Endometrium (tissue), 2 donors: ENCODE data around the gene KRTAP2-2.
"Not testable (repeated sequence)": the region's sequence is repeated elsewhere in the genome, so short reads cannot be mapped to it uniquely, and the experiment has no call there.

Experiments
- FAIRE-seq: peaks from 2 replicates; lab custom pipeline; 2012; peaks lifted over from hg19 to GRCh38; lab: Jason Lieb, UNC
- donor health status: control.
- donor health status: control.

The KRTAP2-2 gene, protein sequence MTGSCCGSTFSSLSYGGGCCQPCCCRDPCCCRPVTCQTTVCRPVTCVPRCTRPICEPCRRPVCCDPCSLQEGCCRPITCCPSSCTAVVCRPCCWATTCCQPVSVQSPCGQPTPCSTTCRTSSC

DNA sequence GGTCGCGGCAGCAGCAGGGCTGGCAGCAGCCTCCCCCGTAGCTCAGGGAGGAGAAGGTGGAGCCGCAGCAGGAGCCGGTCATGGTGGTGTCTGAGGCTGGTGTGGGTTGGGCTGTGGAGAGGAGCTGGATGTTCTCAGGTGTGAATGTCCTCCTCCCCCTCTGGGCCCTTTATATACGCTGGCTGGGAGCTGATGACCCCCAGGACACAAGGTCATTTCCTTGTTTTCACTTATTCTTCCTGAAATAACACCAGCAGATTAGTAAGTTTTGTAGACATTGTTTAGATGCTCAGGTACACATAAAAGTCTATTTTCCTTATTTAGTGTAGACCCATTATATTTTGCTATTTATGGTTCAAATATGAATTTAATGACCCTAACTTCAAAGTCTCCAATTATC lies at the start of gene KRTAP2-2:
Gene KRTAP2-2 (minus strand): TSS at position 101 of the 400 bp plus-strand sequence. CDS start 19 bp downstream, at position 82.
- FAIRE-seq: not testable (repeated sequence)

GRCh38 chr17:41104386-41105038 lies 49.5 kb upstream of the KRTAP2-2 start:
- FAIRE-seq: peak; percentile 45

- FAIRE-seq: no peak
Observed at GRCh38 chr17:41103896-41104295, 48.9 kb upstream of the KRTAP2-2 start.

DNA sequence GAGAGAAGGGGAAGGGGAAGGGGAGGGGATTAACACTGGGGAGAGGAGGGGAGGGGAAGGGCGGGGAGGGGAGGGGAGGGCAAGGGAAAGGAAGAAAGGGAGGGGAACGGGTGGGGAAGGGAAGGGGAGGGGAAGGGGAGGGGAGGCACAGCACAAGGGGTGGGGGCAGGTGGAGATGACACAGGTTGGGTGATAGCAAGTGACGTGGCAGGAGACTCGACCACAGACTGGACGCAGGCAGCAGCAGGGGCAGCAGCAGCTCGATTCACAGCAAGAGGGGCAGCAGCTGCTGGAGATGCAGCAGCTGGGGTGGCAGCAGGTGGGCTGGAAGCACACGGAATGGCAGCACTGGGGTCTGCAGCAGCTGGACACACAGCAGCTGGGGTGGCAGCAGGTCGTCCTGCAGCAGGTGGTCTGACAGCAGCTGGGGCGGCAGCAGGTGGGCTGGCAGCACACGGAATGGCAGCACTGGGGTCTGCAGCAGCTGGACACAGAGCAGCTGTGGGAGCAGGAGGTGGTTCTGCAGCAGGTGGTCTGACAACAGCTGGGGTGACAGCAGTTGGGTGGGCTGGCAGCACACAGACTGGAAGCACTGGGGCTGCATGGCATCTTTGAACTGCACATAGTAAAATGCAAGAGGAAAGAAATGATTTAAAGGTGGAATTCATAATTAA lies 46.7 kb upstream of the KRTAP2-2 start, which contains the start of gene KRTAP4-16:
Gene KRTAP4-16 (minus strand): TSS at position 624 of the 674 bp plus-strand sequence. CDS start 0 bp downstream, at position 624.
- FAIRE-seq: no peak

- FAIRE-seq: not testable (repeated sequence)
Observed at GRCh38 chr17:41099682-41100480, 44.9 kb upstream of the KRTAP2-2 start.

- FAIRE-seq: no peak
Observed at GRCh38 chr17:41098481-41098880, 43.5 kb upstream of the KRTAP2-2 start.

- no peak for FAIRE-seq
Observed at GRCh38 chr17:41098042-41098441, 43.0 kb upstream of the KRTAP2-2 start, which contains the start of gene KRTAP4-8. Gene KRTAP4-8 (minus strand): TSS chr17:41098142. CDS start chr17:41098084, 58 bp downstream.

GRCh38 chr17:41096055-41096454 lies 41.0 kb upstream of the KRTAP2-2 start:
- no peak for FAIRE-seq

GRCh38 chr17:41088760-41089352 lies 33.8 kb upstream of the KRTAP2-2 start:
- FAIRE-seq: not testable (repeated sequence)

DNA sequence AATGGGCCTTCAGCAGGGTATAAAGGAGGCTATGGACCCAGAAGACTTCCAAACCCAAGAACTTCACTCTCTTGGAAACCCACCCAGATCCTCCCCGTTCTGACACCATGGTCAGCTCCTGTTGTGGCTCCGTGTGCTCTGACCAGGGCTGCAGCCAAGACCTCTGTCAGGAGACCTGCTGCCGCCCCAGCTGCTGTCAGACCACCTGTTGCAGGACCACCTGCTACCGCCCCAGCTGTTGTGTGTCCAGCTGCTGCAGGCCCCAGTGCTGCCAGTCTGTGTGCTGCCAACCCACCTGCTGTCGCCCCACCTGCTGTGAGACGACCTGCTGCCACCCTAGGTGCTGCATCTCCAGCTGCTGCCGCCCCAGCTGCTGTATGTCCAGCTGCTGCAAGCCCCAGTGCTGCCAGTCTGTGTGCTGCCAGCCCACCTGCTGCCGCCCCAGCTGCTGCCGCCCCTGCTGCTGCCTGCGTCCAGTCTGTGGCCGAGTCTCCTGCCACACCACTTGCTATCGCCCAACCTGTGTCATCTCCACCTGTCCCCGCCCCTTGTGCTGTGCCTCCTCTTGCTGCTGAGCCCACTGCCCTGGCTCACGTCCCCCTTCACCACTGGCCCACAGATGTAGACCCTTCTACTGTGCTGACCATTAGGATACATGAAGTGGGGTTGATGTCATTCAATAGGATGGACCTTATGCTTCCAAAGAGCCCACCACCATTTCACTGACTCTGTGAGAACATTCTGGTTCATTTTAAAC lies 29.2 kb upstream of the KRTAP2-2 start, which contains the start of gene KRTAP4-7:
Gene KRTAP4-7 (plus strand): TSS at position 51 of the 757 bp plus-strand sequence. CDS start 57 bp downstream, at position 108.
- not testable (repeated sequence) for FAIRE-seq

DNA sequence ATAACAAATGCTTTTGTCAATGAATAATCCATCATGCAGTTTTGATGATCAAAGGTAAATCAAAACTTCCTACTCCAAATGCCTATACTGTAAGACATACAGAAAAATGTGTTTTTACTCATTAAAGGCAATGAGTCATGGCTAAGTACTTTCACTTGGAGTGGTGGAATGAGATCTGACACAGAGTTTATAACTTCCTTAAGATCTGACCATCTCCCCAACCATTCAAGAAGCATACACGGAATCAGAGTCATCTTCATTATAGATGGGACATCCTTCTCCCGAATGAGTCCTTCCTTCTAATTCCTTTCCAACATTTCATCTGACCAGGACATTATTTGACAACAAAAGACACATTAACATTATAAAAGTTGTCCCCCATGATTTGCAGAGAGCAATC lies 28.4 kb upstream of the KRTAP2-2 start:
- FAIRE-seq: not testable (repeated sequence)

DNA sequence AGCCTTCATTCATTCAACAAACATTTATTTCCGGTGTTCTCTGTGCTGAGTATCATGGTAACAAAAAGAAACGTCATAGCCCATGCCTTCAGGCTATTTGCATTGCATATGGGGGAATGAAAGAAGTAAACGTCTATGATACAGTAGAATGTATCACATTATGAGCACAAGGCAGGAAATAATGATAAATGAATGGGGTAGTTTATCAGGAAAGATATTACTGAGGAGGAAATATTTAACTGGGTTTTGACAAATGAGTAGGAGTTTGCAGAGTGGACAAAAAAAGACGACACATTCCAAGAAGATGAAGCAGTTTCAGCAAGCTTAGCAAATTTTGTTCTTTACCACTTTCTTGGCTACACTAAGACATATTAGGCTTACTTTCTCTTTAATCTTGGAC lies 27.6 kb upstream of the KRTAP2-2 start:
- no peak for FAIRE-seq

DNA sequence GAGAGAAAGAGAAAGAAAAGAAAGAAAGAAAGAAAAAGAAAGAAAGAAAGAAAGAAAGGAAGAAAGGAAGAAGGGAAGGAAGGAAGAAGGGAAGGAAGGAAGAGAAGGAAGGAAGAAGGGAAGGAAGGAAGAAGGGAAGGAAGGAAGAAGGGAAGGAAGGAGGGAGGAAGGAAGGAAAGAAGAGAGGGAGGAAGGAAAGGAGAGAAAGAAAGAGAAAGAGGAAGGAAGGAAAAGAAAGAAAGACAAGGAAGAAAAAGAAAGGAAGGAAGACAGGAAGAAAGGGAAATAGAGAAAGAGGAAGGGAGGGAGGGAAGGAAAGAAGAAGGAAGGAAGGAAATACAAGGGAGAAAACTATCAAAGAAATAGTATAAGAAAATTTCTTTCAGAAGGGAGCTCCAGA lies 21.8 kb upstream of the KRTAP2-2 start:
- FAIRE-seq: no peak

DNA sequence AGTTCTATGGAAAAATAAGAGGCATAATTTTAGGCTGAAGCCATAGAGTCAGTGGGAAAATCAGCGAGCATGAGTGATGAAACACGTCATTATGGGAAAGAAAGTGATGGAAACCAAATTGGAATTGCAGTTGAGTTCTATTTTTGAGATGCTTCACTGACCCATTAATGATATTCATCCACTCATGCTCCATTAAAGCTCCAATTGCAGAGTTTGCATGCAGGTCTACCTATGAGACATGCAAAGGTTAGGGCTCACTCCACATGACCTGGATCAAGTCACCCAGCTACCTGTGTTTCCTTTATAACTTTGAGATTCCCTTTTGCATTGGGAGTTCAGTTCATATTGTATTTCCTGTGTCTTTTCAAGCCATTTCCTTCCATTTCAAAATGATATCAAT lies 18.6 kb upstream of the KRTAP2-2 start:
- no peak for FAIRE-seq

DNA sequence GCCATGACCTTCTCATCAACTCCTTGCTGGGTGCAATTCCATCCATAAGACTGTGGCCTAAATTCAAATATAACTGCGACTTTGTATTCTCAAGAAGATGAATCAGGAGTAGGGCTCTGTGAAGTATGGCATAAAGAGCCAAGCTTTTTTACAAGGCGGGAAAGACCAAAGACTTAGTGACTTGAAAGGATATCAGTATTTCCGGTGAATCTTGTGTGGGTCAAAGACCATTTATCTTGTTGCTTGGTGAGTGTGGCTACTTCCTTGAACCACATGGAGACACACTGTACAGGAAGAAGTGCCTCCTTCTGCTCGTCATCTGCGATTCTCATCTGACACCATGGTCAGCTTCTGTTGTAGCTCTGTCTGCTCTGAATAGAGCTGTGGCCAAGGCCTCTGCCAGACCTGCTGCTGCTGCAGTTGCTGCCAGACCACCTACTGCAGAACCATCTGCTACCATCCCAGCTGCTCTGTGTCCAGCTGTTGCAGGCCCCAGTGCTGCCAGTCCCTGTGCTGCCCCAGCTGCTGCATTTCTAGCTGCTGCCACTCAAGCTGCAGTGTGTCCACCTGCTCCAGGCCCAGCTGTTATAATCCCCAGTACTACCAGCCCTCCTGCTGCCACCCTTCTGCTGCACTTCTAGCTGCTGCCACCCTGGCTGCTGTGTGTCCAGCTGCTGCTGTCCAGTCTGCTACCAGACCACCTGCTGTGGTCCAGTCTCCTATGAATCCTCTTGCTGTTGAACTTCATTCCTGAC lies 16.8 kb upstream of the KRTAP2-2 start:
- FAIRE-seq: no peak

DNA sequence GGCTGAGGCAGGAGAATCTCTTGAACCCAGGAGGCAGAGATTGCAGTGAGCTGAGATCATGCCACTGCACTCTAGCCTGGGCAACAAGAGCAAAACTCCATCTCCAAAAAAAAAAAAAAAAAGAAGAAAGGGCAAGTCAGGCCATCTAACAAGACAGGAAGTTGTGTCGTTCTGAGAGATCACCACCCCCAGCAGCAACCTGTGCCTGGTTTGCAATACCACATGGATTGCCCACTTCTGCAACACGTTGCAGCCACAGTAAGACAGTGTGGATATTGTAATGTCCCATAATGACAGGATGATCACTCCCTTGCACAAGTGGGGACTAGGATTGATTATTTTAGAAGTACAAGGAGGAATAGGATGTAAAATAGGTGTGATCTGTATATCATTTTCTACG lies 14.0 kb upstream of the KRTAP2-2 start:
- no peak for FAIRE-seq

GRCh38 chr17:41067281-41067680 lies 12.3 kb upstream of the KRTAP2-2 start:
- FAIRE-seq: no peak

- FAIRE-seq: no peak
Observed at GRCh38 chr17:41065829-41066624, 11.0 kb upstream of the KRTAP2-2 start, which contains the start of gene KRTAP2-4. Gene KRTAP2-4 (minus strand): TSS chr17:41065879. CDS start chr17:41065845, 34 bp downstream.

DNA sequence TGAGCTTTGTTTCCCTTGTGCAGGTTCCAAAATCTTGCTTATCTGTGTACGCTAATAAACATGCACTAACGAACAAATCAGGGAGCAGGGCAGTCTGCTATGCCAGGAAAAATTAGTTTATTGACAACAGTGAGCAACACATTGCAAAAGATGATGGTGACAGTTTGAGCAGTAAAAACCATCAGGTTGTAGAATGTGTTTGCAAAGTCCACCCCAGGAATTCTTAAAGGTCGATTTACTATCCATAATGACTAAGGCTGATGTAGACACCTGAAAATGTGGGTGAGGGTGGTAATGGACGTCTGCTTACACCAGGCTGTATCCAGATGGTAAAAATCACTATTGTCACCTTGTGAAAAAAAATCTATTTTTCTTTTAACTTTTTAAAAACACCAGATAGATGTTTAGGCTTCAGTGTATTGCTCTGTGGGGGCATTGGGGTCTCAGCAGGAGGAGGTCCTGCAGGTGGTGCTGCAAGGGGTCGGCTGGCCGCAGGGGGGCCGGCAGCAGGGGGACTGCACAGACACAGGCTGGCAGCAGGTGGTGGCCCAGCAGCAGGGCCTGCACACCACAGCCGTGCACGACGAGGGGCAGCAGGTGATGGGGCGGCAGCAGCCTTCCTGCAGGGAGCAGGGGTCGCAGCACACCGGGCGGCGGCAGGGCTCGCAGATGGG lies 10.1 kb upstream of the KRTAP2-2 start:
- FAIRE-seq: not testable (repeated sequence)
